NCI-H1092 treated with DMSO at 0.1 percent for 48 hours (cell line): Measurements from ENCODE around the gene WRAP73.

ENCODE experiments used
- DNase-seq: peaks from one replicate; lab custom pipeline; 2025; lab: John Stamatoyannopoulos, UW

WRAP73 gene

GRCh38 chr1:3681898-3682806 is 32.2 kb upstream of the WRAP73 start:
- no peak for DNase-seq

- no peak for DNase-seq
Observed at GRCh38 chr1:3681231-3681897, 31.5 kb upstream of the WRAP73 start.

- no peak for DNase-seq
Observed at GRCh38 chr1:3680488-3681230, 30.8 kb upstream of the WRAP73 start.

GRCh38 chr1:3679799-3680453 is 30.0 kb upstream of the WRAP73 start:
- no peak for DNase-seq

- no peak for DNase-seq
Observed at GRCh38 chr1:3679098-3679555, 29.2 kb upstream of the WRAP73 start.

GRCh38 chr1:3678361-3679097 is 28.6 kb upstream of the WRAP73 start:
- no peak for DNase-seq

GRCh38 chr1:3677484-3677883 is 27.6 kb upstream of the WRAP73 start:
- no peak for DNase-seq

GRCh38 chr1:3676581-3677470 is 26.9 kb upstream of the WRAP73 start:
- no peak for DNase-seq

- DNase-seq: no peak
Observed at GRCh38 chr1:3675436-3675835, 25.5 kb upstream of the WRAP73 start.

GRCh38 chr1:3674100-3675094 is 24.5 kb upstream of the WRAP73 start:
- DNase-seq: no peak

GRCh38 chr1:3673381-3674099 is 23.6 kb upstream of the WRAP73 start:
- no peak for DNase-seq

GRCh38 chr1:3672971-3673361 is 23.1 kb upstream of the WRAP73 start:
- no peak for DNase-seq

- no peak for DNase-seq
Observed at GRCh38 chr1:3672231-3672970, 22.5 kb upstream of the WRAP73 start.

- peak; percentile 25 for DNase-seq
Observed at GRCh38 chr1:3671371-3672180, 21.7 kb upstream of the WRAP73 start.

- no peak for DNase-seq
Observed at GRCh38 chr1:3670823-3671265, 20.9 kb upstream of the WRAP73 start.

GRCh38 chr1:3669971-3670431 is 20.1 kb upstream of the WRAP73 start:
- no peak for DNase-seq

- no peak for DNase-seq
Observed at GRCh38 chr1:3669421-3669821, 19.5 kb upstream of the WRAP73 start.
